H1 (cell line): Measurements from ENCODE around the gene CLIC3. TPM values are rescaled to one million over a fixed set of nuclear protein-coding genes. Genes with fewer than 3 reads are reported as not detected.

Source experiments
- CTCF ChIA-PET: fragments of 300-600 bp; sonication (Branson Sonifier 250); formaldehyde crosslinking; loops from one replicate; lab custom pipeline; 2021; ENCODE audit not compliant: partially characterized antibody; lab: Charles Lee
- POLR2A ChIA-PET: fragments of 300-600 bp; sonication (Branson Sonifier 250); formaldehyde crosslinking; loops from one replicate; lab custom pipeline; 2021; ENCODE audit warnings: inconsistent platforms; ENCODE audit not compliant: partially characterized antibody; lab: Charles Lee
- DNase-seq, 2 experiments: peaks; one replicate each; pipeline versions ENCODE4 v3.0.0 to v3.0.0-alpha.2; 2010 to 2022; ENCODE audit warnings: low spot score in 2 of 2, low read depth in 1 of 2, mixed read lengths in 1 of 2
- FAIRE-seq: peaks from 2 replicates; lab custom pipeline; 2011; peaks lifted over from hg19 to GRCh38; lab: Jason Lieb, UNC
- H2AFZ ChIP-seq: 2 replicates; pipeline ENCODE4 v1.8.1; 2012; ENCODE audit warnings: low read length, inconsistent platforms
- H2AK5ac ChIP-seq: 2 replicates; pipeline ENCODE4 v1.6.1; 2013; ENCODE audit warnings: low read depth, low read length
- H2BK120ac ChIP-seq: replicated peaks from 2 replicates; pipeline ENCODE3; 2013; ENCODE audit warnings: low read depth, low read length, inconsistent platforms
- H2BK12ac ChIP-seq: 2 replicates; pipeline ENCODE4 v1.6.1; 2013; ENCODE audit warnings: low read depth, low read length
- H2BK15ac ChIP-seq: 2 replicates; pipeline ENCODE4 v1.6.1; 2013; ENCODE audit warnings: low read length
- H2BK20ac ChIP-seq: 2 replicates; pipeline ENCODE4 v1.6.1; 2013; ENCODE audit warnings: low read length
- H2BK5ac ChIP-seq: 2 replicates; pipeline ENCODE4 v1.6.1; 2013; ENCODE audit warnings: low read depth, low read length
- H3K14ac ChIP-seq: 2 replicates; pipeline ENCODE4 v1.6.1; 2013; ENCODE audit warnings: inconsistent platforms; ENCODE audit not compliant: insufficient read length
- H3K18ac ChIP-seq: 2 replicates; pipeline ENCODE4 v1.6.1; 2013; ENCODE audit warnings: low read length; ENCODE audit errors: extremely low read depth
- H3K23ac ChIP-seq: 2 replicates; pipeline ENCODE4 v1.6.1; 2013; ENCODE audit warnings: inconsistent platforms; ENCODE audit not compliant: insufficient read length
- H3K23me2 ChIP-seq: 2 replicates; pipeline ENCODE4 v1.6.1; 2013; ENCODE audit warnings: low read depth, low read length
- H3K27ac ChIP-seq: 2 replicates; pipeline ENCODE4 v1.6.1; 2011; ENCODE audit warnings: low read depth, low read length, inconsistent platforms
- H3K27me3 ChIP-seq, 4 experiments: replicated peaks in 1 of 4; 1 replicate in 1 of 4; 2 replicates in 3 of 4; pipeline versions ENCODE4 v1.6.1 to v1.8.1; 2011 to 2013; ENCODE audit warnings: low read length in 3 of 4, mild to moderate bottlenecking in 3 of 4, inconsistent platforms in 2 of 4, mixed read lengths in 2 of 4, moderate library complexity in 1 of 4; ENCODE audit not compliant: control insufficient read depth in 3 of 4, insufficient read depth in 3 of 4; ENCODE audit errors: extremely low read depth in 1 of 4
- H3K36me3 ChIP-seq, 4 experiments: 2 replicates each; pipeline versions ENCODE4 v1.6.1 to v1.8.1; 2011 to 2013; ENCODE audit warnings: mild to moderate bottlenecking in 4 of 4, low read length in 3 of 4, moderate library complexity in 2 of 4, control low read depth in 1 of 4, inconsistent platforms in 1 of 4; ENCODE audit not compliant: insufficient read depth in 4 of 4, control insufficient read depth in 2 of 4
- H3K4ac ChIP-seq: replicated peaks from 2 replicates; pipeline ENCODE3; 2013; ENCODE audit warnings: low read length, low read depth, mixed read lengths, inconsistent platforms; ENCODE audit not compliant: insufficient read length
- H3K4me1 ChIP-seq, 4 experiments: replicated peaks in 1 of 4; 1 replicate in 1 of 4; 2 replicates in 3 of 4; pipeline versions ENCODE4 v1.6.1 to v1.8.1; 2011 to 2013; ENCODE audit warnings: low read length in 3 of 4, inconsistent platforms in 2 of 4, mixed read lengths in 1 of 4; ENCODE audit not compliant: insufficient read depth in 4 of 4, control insufficient read depth in 3 of 4
- H3K4me2 ChIP-seq, 2 experiments: 2 replicates each; pipeline versions ENCODE4 v1.6.1 to v1.8.1; 2011 to 2013; ENCODE audit warnings: low read depth in 2 of 2, low read length in 2 of 2, control low read depth in 1 of 2, inconsistent platforms in 1 of 2, mild to moderate bottlenecking in 1 of 2; ENCODE audit not compliant: insufficient read depth in 1 of 2
- H3K4me3 ChIP-seq, 4 experiments: fragments of 200-600, 300-600 bp in 1 of 4; sonication (generic), shearing (Covaris generic), sonication (Bioruptor Twin) in 1 of 4; 2 replicates each; pipeline versions ENCODE4 v1.5.1 to v1.8.1; 2011 to 2016; ENCODE audit warnings: low read length in 4 of 4, low read depth in 3 of 4, control low read depth in 2 of 4, inconsistent platforms in 2 of 4, mild to moderate bottlenecking in 2 of 4, mixed read lengths in 1 of 4, moderate library complexity in 1 of 4; ENCODE audit not compliant: insufficient read depth in 2 of 4; ENCODE audit errors: extremely low read depth in 1 of 4
- H3K56ac ChIP-seq: replicated peaks from 2 replicates; pipeline ENCODE3; 2013; ENCODE audit warnings: low read depth, mild to moderate bottlenecking, mixed read lengths, low read length, inconsistent platforms; ENCODE audit not compliant: insufficient read length
- H3K79me1 ChIP-seq: 2 replicates; pipeline ENCODE4 v1.6.1; 2013; ENCODE audit warnings: low read depth, low read length, control low read depth
- H3K79me2 ChIP-seq, 2 experiments: 2 replicates each; pipeline versions ENCODE4 v1.6.1 to v1.8.1; 2012 to 2013; ENCODE audit warnings: low read length in 2 of 2, mild to moderate bottlenecking in 2 of 2, inconsistent platforms in 1 of 2; ENCODE audit not compliant: insufficient read depth in 2 of 2, control insufficient read depth in 1 of 2
- H3K9ac ChIP-seq, 4 experiments: replicated peaks in 1 of 4; 1 replicate in 1 of 4; 2 replicates in 3 of 4; pipeline versions ENCODE4 v1.6.1 to v1.8.1; 2011 to 2013; ENCODE audit warnings: low read depth in 3 of 4, low read length in 3 of 4, control low read depth in 2 of 4, mild to moderate bottlenecking in 2 of 4, moderate library complexity in 2 of 4, inconsistent platforms in 1 of 4; ENCODE audit errors: extremely low read depth in 1 of 4
- H3K9me3 ChIP-seq, 2 experiments: 2 replicates each; pipeline versions ENCODE4 v1.6.1 to v1.8.1; 2012 to 2013; ENCODE audit warnings: mild to moderate bottlenecking in 2 of 2, moderate library complexity in 2 of 2, control low read depth in 1 of 2, inconsistent platforms in 1 of 2, low read depth in 1 of 2, low read length in 1 of 2, mixed read lengths in 1 of 2; ENCODE audit not compliant: insufficient read depth in 2 of 2
- H4K20me1 ChIP-seq, 2 experiments: replicated peaks in 1 of 2; 2 replicates each; pipeline versions ENCODE3 to v1.8.1; 2011 to 2013; ENCODE audit warnings: inconsistent platforms in 2 of 2, low read length in 2 of 2, mild to moderate bottlenecking in 1 of 2; ENCODE audit not compliant: insufficient read depth in 2 of 2, control insufficient read depth in 1 of 2
- H4K5ac ChIP-seq: 2 replicates; pipeline ENCODE4 v1.6.1; 2013; ENCODE audit warnings: low read length, low read depth, mixed read lengths, inconsistent platforms; ENCODE audit not compliant: insufficient read length
- H4K8ac ChIP-seq: 2 replicates; pipeline ENCODE4 v1.8.0; 2013; ENCODE audit warnings: mild to moderate bottlenecking, moderate library complexity, low read length, inconsistent platforms; ENCODE audit not compliant: insufficient read depth; ENCODE audit errors: extremely low read depth
- H4K91ac ChIP-seq: replicated peaks from 2 replicates; pipeline ENCODE3; 2013; ENCODE audit warnings: low read length, mixed read lengths, inconsistent platforms; ENCODE audit not compliant: insufficient read length
- BACH1 ChIP-seq: IDR thresholded peaks from 2 replicates; pipeline ENCODE4 v1.6.1; 2012; ENCODE audit warnings: low read length, improper control_type of control experiment
- CHD2 ChIP-seq: IDR thresholded peaks from 2 replicates; pipeline ENCODE4 v1.6.1; 2012; ENCODE audit warnings: low read length, improper control_type of control experiment
- CREB1 ChIP-seq: IDR thresholded peaks from 2 replicates; pipeline ENCODE4 v1.6.1; 2012; ENCODE audit warnings: inconsistent platforms
- JUND ChIP-seq: IDR thresholded peaks from 2 replicates; pipeline ENCODE4 v1.6.1; 2011; ENCODE audit warnings: mild to moderate bottlenecking, improper control_type of control experiment, low read length
- WGBS, 2 experiments: shearing (Covaris generic) in 1 of 2; methylation state at CpG; one replicate each; pipeline versions ENCODE4 v1.1.6 to v1.1.7; 2013 to 2015; ENCODE audit warnings: low lambda C conversion rate in 2 of 2, mixed read lengths in 2 of 2, inconsistent platforms in 1 of 2, low coverage in 1 of 2, missing lambda C conversion rate in 1 of 2; ENCODE audit not compliant: insufficient replicate concordance in 2 of 2, insufficient coverage in 1 of 2, insufficient read length in 1 of 2; ENCODE audit errors: extremely low coverage in 1 of 2, missing lambda C conversion rate in 1 of 2; 5-methylcytosine and 5-hydroxymethylcytosine counted together
- polyA plus RNA-seq, 7 experiments: library from polyadenylated mRNA; depleted of rRNA in 3 of 7; stranded (reverse) in 5 of 7; unstranded in 2 of 7; fragments of >200 nt in 5 of 7; fragments of 200-250 nt in 2 of 7; gene quantifications; 1 replicate in 5 of 7; 2 replicates in 1 of 7; 4 replicates in 1 of 7; pipeline versions ENCODE4 v1.2.1 to v1.2.3, GENCODE V29; 2011 to 2013; ENCODE audit warnings: missing spikeins in 2 of 7, mixed read lengths in 2 of 7
- total RNA-seq: library from RNA; stranded (reverse); fragmentation: NEBNext Ultra II Directional; extraction: Animal tissue kit (Norgen Biotek cat#: 25700); gene quantifications from 2 replicates; pipeline ENCODE4 v1.2.1, GENCODE V29; 2021

The CLIC3 gene
- total and polyA plus RNA-seq, 2 of the 8 experiments (the other 6 are each of a cell fraction or from before 2014, with no cell fraction given), result 0.12 TPM; not detected in 1

DNA sequence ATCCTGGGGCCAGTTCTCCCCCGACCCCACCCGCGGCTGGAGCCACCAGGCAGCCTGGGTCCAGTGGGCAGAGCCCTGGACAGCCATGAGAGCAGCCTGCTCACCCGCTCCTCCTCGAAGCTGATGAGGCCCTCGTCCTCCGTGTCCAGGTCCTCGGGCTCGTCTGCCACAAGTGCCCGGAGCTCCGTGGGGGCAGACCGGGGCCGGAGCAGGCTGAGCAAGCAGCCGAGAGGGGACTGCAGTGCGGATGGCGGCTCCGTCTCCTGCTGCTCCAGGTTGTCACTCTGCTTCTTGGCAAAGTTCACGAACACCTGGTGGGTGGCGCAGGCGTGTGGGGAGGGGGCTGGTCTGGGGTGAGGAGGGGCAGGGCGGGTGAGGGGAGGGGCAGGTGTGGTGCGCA lies 11.9 kb upstream of the CLIC3 start:
- Histone ChIP-seq H4K5ac (no peak overlapping the region), H2BK12ac (no peak overlapping the region), H3K4me2 (no peak overlapping the region), H2BK15ac (no peak overlapping the region), H3K23me2 (no peaks in the 10 kb centered on the region), H3K36me3 (no peaks in the 10 kb centered on the region), H3K56ac (no peak overlapping the region), H3K27ac (no peak overlapping the region), H3K79me1 (no peaks in the 10 kb centered on the region), H4K20me1 (no peaks in the 10 kb centered on the region), H2AFZ (no peak overlapping the region), H3K4me3 (no peak overlapping the region), H3K9ac (no peak overlapping the region), H2BK20ac (no peak overlapping the region), H3K27me3 (no peaks in the 10 kb centered on the region), H4K91ac (no peak overlapping the region), H3K79me2 (no peaks in the 10 kb centered on the region), H2BK5ac (no peak overlapping the region), H3K14ac (no peak overlapping the region), H3K4ac (no peak overlapping the region), H3K4me1 (peaks cover 0 to 2% (median under 1%) of the 10 kb centered on the region in 4 experiments; a peak in 2 of 7 replicates), H2AK5ac (no peak overlapping the region), H3K23ac (no peak overlapping the region), H3K18ac (no peak overlapping the region), H3K9me3 (peaks cover 0 to 10% of the 10 kb centered on the region in 2 experiments; a peak in 1 of 4 replicates), H4K8ac (no peak overlapping the region), H2BK120ac (no peak overlapping the region)
- WGBS, 2 experiments, result 76% methylated on average over 19 of the region's 22 CpGs; no CpG with 5 or more reads in 1 of the 2 experiments
- DNase-seq (no peak), FAIRE-seq (no peak)
- ChIA-PET POLR2A (no interaction called here), CTCF (interaction anchor here (0.8 to 2.5 kb wide), 5 partner anchors 21 to 61 kb away, joined by 3 to 12 read pairs (median 4); partner anchors contain the start of gene PTGDS)
- TF ChIP-seq JUND, result no peak
- TF ChIP-seq CREB1, result no peak
- TF ChIP-seq BACH1, result no peak
- TF ChIP-seq CHD2, result no peak
